Stomach (tissue), 4 donors: ENCODE results near the gene ABHD2.
A peak's percentile ranks its signal among the peaks of the same experiment; 100 is the strongest.

Experiments used
- CTCF ChIP-seq, 7 experiments: fragments of 450-650 bp in 4 of 7; fragments of 200-600 bp in 3 of 7; sonication (generic) in 3 of 7; IDR thresholded peaks; one replicate each; pipeline ENCODE4 v1.5.1; 2016 to 2019; ENCODE audit warnings: antibody characterized with exemption in 7 of 7, control low read depth in 2 of 7, mild to moderate bottlenecking in 1 of 7
- POLR2A ChIP-seq, 4 donors: fragments of 450-650 bp; IDR thresholded peaks; one replicate each; pipeline ENCODE4 v1.6.1; 2016; ENCODE audit warnings: antibody characterized with exemption in 4 of 4, control low read depth in 2 of 4, mild to moderate bottlenecking in 1 of 4, moderate library complexity in 1 of 4
- POLR2AphosphoS5 ChIP-seq, 3 donors: sonication (generic); formaldehyde crosslinking; IDR thresholded peaks; one replicate each; pipeline ENCODE4 v1.6.1; 2016; ENCODE audit warnings: antibody characterized with exemption in 3 of 3

GRCh38 chr15:89115547-89115946 is 27.3 kb downstream of the ABHD2 start:
- TF ChIP-seq CTCF (IDR thresholded peaks at IDR 0.05) (peak in 1 of 7 experiments; percentile 9), POLR2AphosphoS5 (IDR thresholded peaks at IDR 0.05) (peak; percentile 46 to 92 (median 87)), POLR2A (IDR thresholded peaks at IDR 0.05) (no peak)
